Smooth muscle cell (in vitro differentiated cells): Measurements from ENCODE around the gene SMPDL3B. TPM values are rescaled to one million over a fixed set of nuclear protein-coding genes. Genes with fewer than 3 reads are reported as not detected.
A peak's percentile ranks its signal among the peaks of the same experiment; 100 is the strongest.

ENCODE experiments used
- DNase-seq: peaks from one replicate; lab custom pipeline; 2025; ENCODE audit not compliant: unreplicated experiment; lab: John Stamatoyannopoulos, UW
- H2AFZ ChIP-seq: fragments of 200-600 bp; sonication (generic); 2 replicates; pipeline ENCODE4 v1.6.0; 2016; ENCODE audit warnings: antibody characterized with exemption, low read depth, mild to moderate bottlenecking
- H3F3A ChIP-seq: fragments of 200-600 bp; sonication (generic); 2 replicates; pipeline ENCODE4 v1.6.0; 2017; ENCODE audit warnings: antibody characterized with exemption, low read depth
- H3K27ac ChIP-seq: fragments of 200-600 bp; sonication (generic); 2 replicates; pipeline ENCODE4 v1.5.1; 2016; ENCODE audit warnings: low read depth, mild to moderate bottlenecking
- H3K27me3 ChIP-seq: fragments of 200-600 bp; sonication (generic); 2 replicates; pipeline ENCODE4 v1.6.1; 2016; ENCODE audit warnings: low read depth, mild to moderate bottlenecking
- H3K36me3 ChIP-seq: fragments of 200-600 bp; sonication (generic); 2 replicates; pipeline ENCODE4 v1.5.1; 2016; ENCODE audit warnings: low read depth
- H3K4me1 ChIP-seq: fragments of 200-600 bp; sonication (generic); 2 replicates; pipeline ENCODE4 v1.5.1; 2016; ENCODE audit warnings: low read depth
- H3K4me2 ChIP-seq: fragments of 200-600 bp; sonication (generic); 2 replicates; pipeline ENCODE4 v1.6.0; 2016; ENCODE audit warnings: mild to moderate bottlenecking
- H3K4me3 ChIP-seq: fragments of 200-600 bp; sonication (generic); 2 replicates; pipeline ENCODE4 v1.5.1; 2016; ENCODE audit warnings: mild to moderate bottlenecking
- H3K79me2 ChIP-seq: fragments of 200-600 bp; sonication (generic); 2 replicates; pipeline ENCODE4 v1.6.0; 2016; ENCODE audit warnings: low read depth, mild to moderate bottlenecking
- H3K9ac ChIP-seq: fragments of 200-600 bp; sonication (generic); 2 replicates; pipeline ENCODE4 v1.6.0; 2016; ENCODE audit warnings: low read depth
- H3K9me3 ChIP-seq: fragments of 200-600 bp; sonication (generic); replicated peaks from 2 replicates; pipeline ENCODE4 v1.5.1; 2016; ENCODE audit warnings: low read depth
- H4K20me1 ChIP-seq: fragments of 200-600 bp; sonication (generic); 2 replicates; pipeline ENCODE4 v1.6.0; 2016; ENCODE audit warnings: low read depth
- WGBS: methylation state at CpG from one replicate; pipeline ENCODE4 v1.1.7; 2016; ENCODE audit warnings: low lambda C conversion rate; 5-methylcytosine and 5-hydroxymethylcytosine counted together
- polyA plus RNA-seq: library from polyadenylated mRNA; unstranded; fragments of >200 nt; fragmentation: Nextera tagmentation; extraction: Ambion mirVana; gene quantifications from 2 replicates; pipeline ENCODE4 v1.2.1, GENCODE V29; 2016
- total RNA-seq: library from RNA; depleted of rRNA; stranded (reverse); fragments of >200 nt; gene quantifications from 2 replicates; pipeline ENCODE4 v1.2.3, GENCODE V29; 2014
- TF ChIP-seq, protein P1 (sequence below): fragments of 200-600 bp; sonication (generic); IDR thresholded peaks from 2 replicates; pipeline ENCODE4 v1.5.1; 2017; ENCODE audit warnings: borderline replicate concordance, mild to moderate bottlenecking, antibody characterized with exemption; ENCODE audit not compliant: insufficient read depth, poor library complexity, severe bottlenecking

SMPDL3B gene
- total and polyA plus RNA-seq, 2 experiments from 2014 or later = 0.41 TPM; not detected in 1

DNA sequence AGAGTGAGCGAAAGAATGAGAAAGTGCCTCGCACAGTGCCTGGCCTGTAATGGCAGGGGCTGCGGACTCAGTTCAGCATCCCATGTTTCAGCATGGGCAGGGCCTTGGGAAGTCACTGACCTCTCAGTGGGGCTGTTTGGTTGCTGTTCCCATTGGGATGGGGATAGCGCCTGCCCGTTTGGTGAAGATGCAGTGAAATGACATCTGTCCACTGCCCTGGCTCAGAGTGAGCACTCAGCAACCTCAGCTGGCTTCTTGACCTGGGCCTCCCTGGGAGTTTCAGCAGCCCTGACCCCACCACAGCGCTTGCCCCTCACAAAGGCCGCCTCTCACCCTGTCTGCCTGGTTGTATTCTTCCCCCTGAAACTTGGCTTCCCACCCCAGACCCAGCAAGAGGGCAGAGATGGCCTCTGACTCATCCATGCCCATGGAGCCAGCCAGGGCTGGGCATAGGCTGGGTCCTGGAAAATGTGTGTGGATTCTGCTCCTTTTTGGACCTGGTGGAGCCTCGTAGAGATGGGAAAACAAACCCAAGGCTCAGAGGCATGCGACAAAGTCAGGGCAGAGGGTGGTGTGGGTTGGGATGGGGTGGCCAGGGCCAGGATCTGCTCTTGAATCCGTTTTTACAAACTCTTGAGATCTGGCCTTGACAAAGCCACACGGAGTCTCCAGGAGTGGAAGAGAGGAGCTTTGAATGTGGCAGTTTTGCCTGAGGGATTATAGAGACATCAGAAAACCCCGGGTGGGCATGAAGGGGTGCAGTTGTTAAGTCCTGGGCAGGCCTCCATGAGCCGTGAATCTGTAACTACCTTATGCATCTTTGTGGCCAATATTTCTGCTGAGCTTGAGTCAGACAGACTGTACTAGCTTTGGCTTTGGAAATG lies 26.2 kb downstream of the SMPDL3B start:
- no peaks in the 10 kb centered on the region for H3K9me3 ChIP-seq
- H3F3A ChIP-seq = peaks cover 6% of the 10 kb centered on the region
- no peaks in the 10 kb centered on the region for H4K20me1 ChIP-seq
- no peaks in the 10 kb centered on the region for H3K36me3 ChIP-seq
- DNase-seq = no peak
- peaks cover 3% of the 10 kb centered on the region for H3K4me1 ChIP-seq
- no peak overlapping the region for H3K9ac ChIP-seq
- WGBS = 80% methylated on average over 13 of the region's 13 CpGs
- H3K79me2 ChIP-seq = no peaks in the 10 kb centered on the region
- H3K4me3 ChIP-seq = peak overlapping the region; percentile 68
- peak overlapping the region; percentile 95 for H3K4me2 ChIP-seq
- TF ChIP-seq, protein P1, sequence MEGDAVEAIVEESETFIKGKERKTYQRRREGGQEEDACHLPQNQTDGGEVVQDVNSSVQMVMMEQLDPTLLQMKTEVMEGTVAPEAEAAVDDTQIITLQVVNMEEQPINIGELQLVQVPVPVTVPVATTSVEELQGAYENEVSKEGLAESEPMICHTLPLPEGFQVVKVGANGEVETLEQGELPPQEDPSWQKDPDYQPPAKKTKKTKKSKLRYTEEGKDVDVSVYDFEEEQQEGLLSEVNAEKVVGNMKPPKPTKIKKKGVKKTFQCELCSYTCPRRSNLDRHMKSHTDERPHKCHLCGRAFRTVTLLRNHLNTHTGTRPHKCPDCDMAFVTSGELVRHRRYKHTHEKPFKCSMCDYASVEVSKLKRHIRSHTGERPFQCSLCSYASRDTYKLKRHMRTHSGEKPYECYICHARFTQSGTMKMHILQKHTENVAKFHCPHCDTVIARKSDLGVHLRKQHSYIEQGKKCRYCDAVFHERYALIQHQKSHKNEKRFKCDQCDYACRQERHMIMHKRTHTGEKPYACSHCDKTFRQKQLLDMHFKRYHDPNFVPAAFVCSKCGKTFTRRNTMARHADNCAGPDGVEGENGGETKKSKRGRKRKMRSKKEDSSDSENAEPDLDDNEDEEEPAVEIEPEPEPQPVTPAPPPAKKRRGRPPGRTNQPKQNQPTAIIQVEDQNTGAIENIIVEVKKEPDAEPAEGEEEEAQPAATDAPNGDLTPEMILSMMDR = no peak
- no peak overlapping the region for H2AFZ ChIP-seq
- H3K27me3 ChIP-seq = no peaks in the 10 kb centered on the region
- H3K27ac ChIP-seq = peak overlapping the region; percentile 13

- H3K9me3 ChIP-seq = no peaks in the 10 kb centered on the region
- H3K4me1 ChIP-seq = peaks cover 3% of the 10 kb centered on the region
- peak overlapping the region; percentile 95 for H3K4me2 ChIP-seq
- no peak for DNase-seq
- H3K36me3 ChIP-seq = no peaks in the 10 kb centered on the region
- H3K4me3 ChIP-seq = no peak overlapping the region
- H3K79me2 ChIP-seq = no peaks in the 10 kb centered on the region
- H3K9ac ChIP-seq = no peak overlapping the region
- H3F3A ChIP-seq = peaks cover 6% of the 10 kb centered on the region
- H4K20me1 ChIP-seq = no peaks in the 10 kb centered on the region
- TF ChIP-seq, protein P1 = no peak
- H2AFZ ChIP-seq = no peak overlapping the region
- peak overlapping the region; percentile 13 for H3K27ac ChIP-seq
- 83% methylated on average over 4 of the region's 4 CpGs for WGBS
- H3K27me3 ChIP-seq = no peaks in the 10 kb centered on the region
Measured at GRCh38 chr1:27961646-27962221, 26.9 kb downstream of the SMPDL3B start.

DNA sequence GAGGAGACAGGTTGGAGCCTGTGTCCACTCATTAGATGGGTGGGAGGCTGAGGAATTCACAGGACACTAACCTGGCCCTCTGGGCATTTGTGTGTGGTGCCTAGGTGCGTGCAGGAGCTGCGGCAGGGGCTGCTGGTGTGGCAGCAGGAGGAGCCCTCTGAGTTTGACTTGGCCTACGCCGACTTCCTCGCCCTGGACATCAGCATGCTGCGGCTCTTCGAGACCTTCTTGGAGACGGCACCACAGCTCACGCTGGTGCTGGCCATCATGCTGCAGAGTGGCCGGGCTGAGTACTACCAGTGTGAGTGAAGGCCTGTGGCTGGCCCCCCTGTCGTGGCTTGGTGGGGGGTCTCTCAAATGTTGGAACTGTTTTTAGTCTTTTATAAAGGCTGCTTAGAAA lies 28.6 kb downstream of the SMPDL3B start:
- Histone ChIP-seq H3K36me3 (no peaks in the 10 kb centered on the region), H2AFZ (no peak overlapping the region), H4K20me1 (no peaks in the 10 kb centered on the region), H3K4me1 (peaks cover 3% of the 10 kb centered on the region), H3K9me3 (no peaks in the 10 kb centered on the region), H3K79me2 (no peaks in the 10 kb centered on the region), H3K27ac (no peak overlapping the region), H3F3A (peaks cover 6% of the 10 kb centered on the region), H3K9ac (no peak overlapping the region), H3K4me2 (no peak overlapping the region), H3K27me3 (no peaks in the 10 kb centered on the region), H3K4me3 (no peak overlapping the region)
- TF ChIP-seq, protein P1 = no peak
- DNase-seq = no peak
- WGBS = 97% methylated on average over 11 of the region's 11 CpGs
